IPS DF 6.9 (cell line): ENCODE results near the gene PHKG2.

ENCODE experiments used
- DNase-seq: peaks from one replicate; pipeline ENCODE4 v3.0.0-alpha.2; 2013; ENCODE audit warnings: low read depth, low spot score
- H3K27ac ChIP-seq: one replicate; pipeline ENCODE4 v1.5.1; 2013; ENCODE audit warnings: low read length, control low read depth
- H3K27me3 ChIP-seq: 2 replicates; pipeline ENCODE4 v1.6.1; 2013; ENCODE audit warnings: mild to moderate bottlenecking, low read length; ENCODE audit not compliant: control insufficient read depth, insufficient read depth
- H3K36me3 ChIP-seq: 2 replicates; pipeline ENCODE4 v1.6.1; 2013; ENCODE audit warnings: low read length; ENCODE audit not compliant: control insufficient read depth, insufficient read depth
- H3K4me1 ChIP-seq: 2 replicates; pipeline ENCODE4 v1.6.1; 2013; ENCODE audit warnings: low read length; ENCODE audit not compliant: control insufficient read depth, insufficient read depth
- H3K4me3 ChIP-seq: 2 replicates; pipeline ENCODE4 v1.5.1; 2013; ENCODE audit warnings: mild to moderate bottlenecking, low read length
- H3K9me3 ChIP-seq: 2 replicates; pipeline ENCODE4 v1.6.1; 2013; ENCODE audit warnings: low read length, inconsistent platforms; ENCODE audit not compliant: control insufficient read depth, insufficient read depth
- WGBS: extraction: QIAGEN DNeasy Blood & Tissue Kit; methylation state at CpG from one replicate; pipeline ENCODE4 v1.1.7; 2013; ENCODE audit warnings: mixed read lengths, missing lambda C conversion rate; ENCODE audit not compliant: insufficient read length, insufficient coverage; 5-methylcytosine and 5-hydroxymethylcytosine counted together

Gene PHKG2

DNA sequence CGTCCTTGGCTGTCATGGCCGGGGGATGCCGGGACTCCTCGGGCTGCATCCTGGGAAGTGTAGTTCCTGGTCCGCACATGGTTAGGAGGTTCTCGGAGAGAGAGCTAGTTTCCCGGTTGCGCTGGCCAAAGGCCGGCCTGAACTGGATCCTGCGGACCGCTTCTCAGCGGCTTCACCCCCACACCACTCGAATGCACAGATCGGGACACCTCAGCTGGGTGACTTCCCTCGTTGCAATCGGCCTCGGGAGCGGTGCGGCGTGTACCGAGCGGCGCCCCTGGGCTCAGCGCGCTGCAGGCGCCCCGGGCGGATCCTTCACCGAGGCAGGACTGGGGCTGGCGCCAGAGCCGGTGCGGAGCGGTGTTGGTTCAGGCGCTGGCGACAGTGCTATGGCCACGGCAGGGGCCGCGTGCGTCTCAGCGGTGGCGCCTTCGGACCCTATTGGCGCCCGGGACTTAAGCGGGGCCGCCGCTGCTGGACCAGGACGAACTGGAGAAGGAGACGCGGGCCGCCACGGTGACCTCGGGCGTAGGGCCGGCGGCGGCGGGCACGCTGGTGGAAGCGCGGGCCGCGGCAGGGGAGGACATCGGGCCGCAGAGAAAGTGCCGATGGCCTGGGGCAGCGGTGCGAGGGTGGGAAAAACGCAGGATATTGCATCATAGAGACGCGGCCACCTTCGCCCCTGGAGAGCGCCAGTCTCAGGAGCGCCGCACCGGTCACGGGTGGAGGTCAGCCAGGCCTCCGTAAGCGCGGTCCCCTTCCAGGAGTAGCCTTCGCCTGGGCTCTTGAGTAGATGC lies 27.4 kb downstream of the PHKG2 start:
- no peak for DNase-seq
- WGBS = no CpG with 5 or more reads among the region's 81 CpGs

DNA sequence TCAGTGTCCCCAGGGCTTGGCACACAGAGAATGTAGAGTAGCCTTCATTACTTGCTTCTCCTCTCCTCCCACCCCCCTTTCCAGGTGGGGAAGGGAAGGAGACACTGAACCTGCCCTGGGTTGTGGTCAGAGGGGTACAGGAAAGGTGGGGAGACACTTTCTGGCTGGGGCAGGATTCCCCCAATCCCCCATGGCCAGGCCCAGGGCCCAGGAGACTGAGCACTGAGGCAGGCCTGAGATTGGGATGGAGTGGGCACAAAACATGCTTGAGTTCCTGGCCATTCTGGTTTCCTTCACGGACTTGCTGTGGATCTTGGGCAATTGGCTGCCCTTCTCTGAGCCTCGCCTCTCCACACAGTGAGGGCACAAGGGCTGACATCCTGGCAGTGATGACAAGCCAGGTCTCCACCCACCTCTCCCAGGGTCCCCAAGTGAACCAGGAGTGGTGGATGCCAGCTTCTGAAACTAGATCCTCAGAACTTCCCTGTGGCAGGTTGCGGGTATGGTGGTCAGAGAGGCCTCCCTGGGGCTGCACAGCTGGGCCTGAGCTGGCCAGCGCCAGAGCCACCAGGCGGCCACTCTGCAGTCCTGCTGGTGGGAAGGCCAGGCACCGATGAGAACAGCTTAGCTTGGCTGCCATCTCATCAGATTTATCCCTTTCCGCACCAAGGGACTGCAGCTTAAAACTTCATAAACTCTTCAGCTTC lies 29.5 kb downstream of the PHKG2 start:
- Histone ChIP-seq H3K4me3 (no peak overlapping the region), H3K36me3 (peaks cover 16% of the 10 kb centered on the region), H3K4me1 (no peaks in the 10 kb centered on the region; the same call in 1 of the 2 replicates), H3K9me3 (no peaks in the 10 kb centered on the region), H3K27ac (no peak overlapping the region), H3K27me3 (no peaks in the 10 kb centered on the region)
- no CpG with 5 or more reads among the region's 7 CpGs for WGBS
- no peak for DNase-seq

More for the DNA sequence above, 27.4 kb downstream of the PHKG2 start:
- no peaks in the 10 kb centered on the region; the same call in 1 of the 2 replicates for H3K4me1 ChIP-seq
- H3K27ac ChIP-seq = no peak overlapping the region
- peaks cover 19% of the 10 kb centered on the region for H3K36me3 ChIP-seq
- no peaks in the 10 kb centered on the region for H3K27me3 ChIP-seq
- peak overlapping the region; percentile 56 for H3K4me3 ChIP-seq
- H3K9me3 ChIP-seq = no peaks in the 10 kb centered on the region

DNA sequence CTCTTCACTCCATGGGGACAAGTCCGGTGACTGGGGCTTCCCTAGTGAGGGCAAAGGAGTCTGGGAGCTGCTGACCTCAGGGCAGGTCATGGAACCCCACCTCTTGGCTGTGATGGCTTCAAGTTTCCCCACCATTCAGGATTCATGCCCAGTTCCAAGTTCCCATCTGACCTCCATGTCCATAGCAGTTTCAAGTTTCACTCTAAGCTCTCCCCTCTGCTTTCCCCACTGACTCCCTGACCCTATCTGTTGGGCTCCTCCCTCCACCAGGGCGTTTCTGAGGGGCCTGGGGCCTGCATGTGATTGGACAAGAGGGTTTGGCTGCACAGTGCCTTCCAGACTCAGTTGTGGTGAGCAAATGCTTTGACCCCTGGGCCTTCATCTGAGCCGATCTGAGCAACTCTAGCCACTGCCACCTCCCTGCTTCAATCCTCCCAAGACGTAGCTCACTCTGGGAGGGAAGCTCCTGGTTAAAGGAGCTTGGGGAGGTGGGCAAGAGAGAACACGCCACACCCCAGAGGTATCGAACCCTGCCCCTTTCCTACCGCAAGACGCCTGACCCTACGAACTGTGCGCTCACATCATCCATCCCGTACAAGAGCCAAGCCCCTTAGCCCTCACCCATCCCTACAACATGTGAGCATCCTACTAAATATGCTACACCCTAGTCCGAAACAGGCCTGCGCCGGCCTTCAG lies 30.5 kb downstream of the PHKG2 start:
- DNase-seq = no peak
- H3K4me3 ChIP-seq = no peak overlapping the region
- H3K9me3 ChIP-seq = no peaks in the 10 kb centered on the region
- WGBS = no CpG with 5 or more reads among the region's 14 CpGs
- no peaks in the 10 kb centered on the region; the same call in 1 of the 2 replicates for H3K4me1 ChIP-seq
- no peak overlapping the region for H3K27ac ChIP-seq
- H3K36me3 ChIP-seq = peaks cover 19% of the 10 kb centered on the region
- no peaks in the 10 kb centered on the region for H3K27me3 ChIP-seq

DNA sequence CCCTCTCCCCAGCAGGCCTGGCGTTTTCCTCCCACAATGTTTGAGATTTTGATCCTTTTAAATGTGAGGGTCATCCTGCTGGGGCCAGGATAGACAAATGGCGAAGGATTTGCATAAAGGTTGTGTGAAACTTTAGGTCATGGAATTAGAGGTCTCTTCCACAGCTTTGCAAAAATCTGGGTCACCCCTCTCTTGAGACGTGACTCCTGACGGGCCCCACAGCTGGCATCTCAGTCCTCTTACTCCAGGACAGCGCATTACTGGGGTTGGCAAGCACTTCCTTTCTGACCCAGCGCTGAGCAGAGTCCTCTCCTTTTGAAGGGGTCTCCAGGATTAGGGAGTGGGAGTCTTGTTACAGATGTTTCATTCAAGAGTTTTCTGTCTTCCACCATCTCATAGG lies 31.4 kb downstream of the PHKG2 start:
- H3K27ac ChIP-seq = no peak overlapping the region
- no CpG with 5 or more reads among the region's 6 CpGs for WGBS
- no peak for DNase-seq
- H3K4me3 ChIP-seq = no peak overlapping the region
- H3K4me1 ChIP-seq = no peaks in the 10 kb centered on the region; the same call in 1 of the 2 replicates
- peaks cover 16% of the 10 kb centered on the region for H3K36me3 ChIP-seq
- no peaks in the 10 kb centered on the region for H3K27me3 ChIP-seq
- no peaks in the 10 kb centered on the region for H3K9me3 ChIP-seq

DNA sequence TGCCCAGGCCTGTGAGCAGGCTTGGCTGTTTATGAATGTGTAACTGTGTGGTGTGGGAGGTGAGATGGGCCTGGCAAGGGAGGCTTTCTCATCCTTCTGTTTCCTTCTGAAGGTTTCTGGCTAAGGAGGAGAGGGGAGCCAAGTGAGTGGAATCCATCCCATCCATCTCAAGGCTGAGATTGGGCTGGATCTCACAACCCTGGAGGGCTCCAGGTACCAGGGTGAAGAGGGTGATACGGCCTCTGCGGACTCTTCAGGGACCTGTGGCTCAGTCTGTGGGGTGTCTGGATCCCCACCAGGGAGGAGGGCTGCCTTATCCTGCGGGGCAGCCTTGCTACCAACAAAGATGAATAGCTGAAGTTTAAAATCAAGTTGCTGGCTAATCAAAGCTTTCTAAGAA lies 31.8 kb downstream of the PHKG2 start:
- H3K36me3 ChIP-seq = peaks cover 18% of the 10 kb centered on the region
- no peak overlapping the region for H3K27ac ChIP-seq
- WGBS = no CpG with 5 or more reads among the region's 3 CpGs
- H3K9me3 ChIP-seq = no peaks in the 10 kb centered on the region
- no peak for DNase-seq
- no peaks in the 10 kb centered on the region; the same call in 1 of the 2 replicates for H3K4me1 ChIP-seq
- H3K4me3 ChIP-seq = no peak overlapping the region
- no peaks in the 10 kb centered on the region for H3K27me3 ChIP-seq

DNA sequence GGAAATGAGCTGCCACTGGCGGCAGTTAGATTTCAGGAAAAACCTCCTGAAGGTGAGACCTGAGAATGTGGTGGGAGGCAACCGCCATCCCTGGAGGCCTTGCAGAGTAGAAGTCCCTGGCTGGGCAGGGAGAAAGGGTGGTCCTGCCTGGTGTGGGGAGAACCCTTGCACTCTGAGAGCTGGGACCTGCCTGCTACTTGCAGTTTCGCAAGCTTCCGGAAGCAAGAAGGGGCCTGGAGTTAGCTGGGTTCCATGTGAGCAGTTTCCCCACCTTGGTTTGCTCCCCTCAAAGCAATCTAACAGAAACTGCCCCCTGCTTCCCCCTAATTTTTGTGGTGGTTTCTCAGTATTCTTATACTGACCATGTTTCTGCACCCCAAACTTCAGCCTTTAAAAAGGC lies 32.3 kb downstream of the PHKG2 start:
- H3K9me3 ChIP-seq = no peaks in the 10 kb centered on the region
- no peaks in the 10 kb centered on the region for H3K27me3 ChIP-seq
- H3K36me3 ChIP-seq = peaks cover 18% of the 10 kb centered on the region
- H3K4me3 ChIP-seq = no peak overlapping the region
- WGBS = no CpG with 5 or more reads among the region's 4 CpGs
- no peaks in the 10 kb centered on the region; the same call in 1 of the 2 replicates for H3K4me1 ChIP-seq
- DNase-seq = no peak
- no peak overlapping the region for H3K27ac ChIP-seq

DNA sequence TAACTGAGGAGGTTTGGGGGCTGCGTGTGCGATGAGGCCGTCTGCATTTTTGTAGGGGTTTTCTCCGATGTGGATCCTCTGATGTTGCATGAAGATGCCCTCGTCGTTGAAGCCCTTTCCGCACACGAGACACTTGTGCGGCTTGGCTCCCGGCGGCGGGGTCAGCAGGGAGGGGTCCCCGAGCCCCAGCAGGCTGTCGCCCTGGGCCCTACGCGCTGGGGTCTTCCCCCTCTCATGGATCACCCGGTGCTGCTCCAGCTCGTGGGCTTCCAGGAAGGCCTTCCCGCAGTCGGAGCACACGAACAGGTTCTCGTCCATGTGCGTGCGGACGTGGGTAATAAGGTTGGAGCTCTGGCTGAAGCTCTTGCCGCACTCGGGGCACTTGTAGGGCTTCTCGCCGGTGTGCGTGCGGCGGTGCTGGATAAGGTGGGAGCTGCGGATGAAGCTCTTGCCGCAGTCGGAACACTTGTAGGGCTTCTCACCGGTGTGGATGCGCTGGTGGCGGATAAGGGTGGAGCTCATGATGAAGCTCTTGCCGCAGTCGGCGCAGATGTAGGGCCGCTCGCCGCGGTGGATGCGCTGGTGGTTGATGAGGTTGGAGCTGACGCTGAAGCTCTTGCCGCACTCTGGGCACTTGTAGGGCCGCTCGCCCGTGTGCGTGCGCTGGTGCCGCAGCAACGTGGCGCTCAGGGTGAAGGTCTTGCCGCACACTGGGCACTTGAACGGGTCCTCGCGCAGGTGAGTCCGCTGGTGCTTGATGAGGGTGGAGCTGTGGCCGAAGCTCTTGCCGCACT lies 34.5 kb downstream of the PHKG2 start:
- no CpG with 5 or more reads among the region's 63 CpGs for WGBS
- Histone ChIP-seq H3K4me1 (no peaks in the 10 kb centered on the region; the same call in 1 of the 2 replicates), H3K36me3 (peaks cover 18% of the 10 kb centered on the region), H3K27me3 (no peaks in the 10 kb centered on the region), H3K9me3 (no peaks in the 10 kb centered on the region), H3K4me3 (no peak overlapping the region), H3K27ac (no peak overlapping the region)
- no peak for DNase-seq

DNA sequence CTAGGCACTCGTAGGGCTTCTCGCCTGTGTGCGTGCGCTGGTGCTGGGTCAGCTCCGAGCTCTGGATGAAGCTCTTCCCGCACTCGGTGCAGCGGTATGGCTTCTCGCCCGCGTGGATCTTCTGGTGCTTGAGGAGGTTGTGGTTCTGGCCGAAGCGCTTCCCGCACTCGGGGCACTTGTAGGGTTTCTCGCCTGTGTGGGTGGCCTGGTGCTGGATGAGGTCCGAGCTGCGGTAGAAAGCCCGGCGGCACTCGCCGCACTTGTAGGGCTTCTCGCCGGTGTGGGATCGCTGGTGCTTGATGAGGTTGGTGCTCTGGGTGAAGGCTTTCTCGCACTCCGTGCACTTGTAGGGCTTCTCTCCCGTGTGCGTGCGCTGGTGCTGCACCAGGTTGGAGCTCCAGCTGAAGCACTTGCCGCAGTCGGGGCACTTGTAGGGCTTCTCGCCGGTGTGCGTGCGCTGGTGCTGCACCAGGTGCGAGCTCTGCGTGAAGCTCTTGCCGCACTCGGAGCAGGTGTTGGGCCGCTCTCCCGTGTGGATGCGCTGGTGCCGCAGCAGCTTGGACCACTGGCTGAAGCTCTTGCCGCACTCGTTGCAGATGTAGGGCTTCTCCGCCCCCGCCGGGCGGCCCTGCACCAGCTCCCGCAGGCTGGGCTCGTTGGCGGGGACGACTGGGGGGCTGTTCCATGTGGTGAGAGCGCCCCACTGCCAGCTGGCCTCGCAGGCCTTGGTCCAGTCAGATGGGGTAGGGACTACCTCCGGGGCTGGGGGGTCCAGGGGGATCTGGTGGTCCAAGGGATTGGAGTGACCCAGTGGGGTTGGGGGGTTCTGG lies 35.3 kb downstream of the PHKG2 start:
- H3K36me3 ChIP-seq = peaks cover 18% of the 10 kb centered on the region
- H3K27ac ChIP-seq = no peak overlapping the region
- no peak for DNase-seq
- H3K4me1 ChIP-seq = no peaks in the 10 kb centered on the region; the same call in 1 of the 2 replicates
- no peaks in the 10 kb centered on the region for H3K9me3 ChIP-seq
- WGBS = no CpG with 5 or more reads among the region's 57 CpGs
- H3K4me3 ChIP-seq = no peak overlapping the region
- H3K27me3 ChIP-seq = no peaks in the 10 kb centered on the region

DNA sequence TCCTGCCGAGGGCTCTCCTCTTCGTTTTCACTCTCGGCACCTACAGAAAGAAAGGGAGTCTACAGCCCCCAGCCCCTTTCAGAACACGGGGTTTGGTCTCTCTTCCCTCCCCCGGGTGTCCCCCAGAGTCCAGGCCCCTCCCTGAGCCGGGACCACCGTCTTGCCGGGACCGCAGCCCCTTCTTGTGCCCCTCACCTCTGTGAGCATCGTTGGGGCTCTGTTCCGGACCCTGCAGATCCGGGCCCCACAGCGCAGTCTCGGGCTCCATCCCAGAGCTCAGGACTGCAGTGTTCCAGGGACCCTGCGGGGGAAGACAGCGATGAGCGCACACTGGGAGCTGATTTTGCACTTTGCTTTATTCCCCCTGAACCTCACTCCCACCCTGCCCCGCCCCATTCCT lies 36.0 kb downstream of the PHKG2 start:
- WGBS = no CpG with 5 or more reads among the region's 18 CpGs
- H3K27ac ChIP-seq = no peak overlapping the region
- H3K4me3 ChIP-seq = no peak overlapping the region
- H3K36me3 ChIP-seq = peaks cover 18% of the 10 kb centered on the region
- no peaks in the 10 kb centered on the region for H3K27me3 ChIP-seq
- no peaks in the 10 kb centered on the region; the same call in 1 of the 2 replicates for H3K4me1 ChIP-seq
- DNase-seq = no peak
- no peaks in the 10 kb centered on the region for H3K9me3 ChIP-seq
